AG09319 (cell line): ENCODE results near the gene FHIT.

Source experiments
- DNase-seq: peaks from one replicate; pipeline ENCODE4 v3.0.0-alpha.2; 2010; ENCODE audit warnings: low read depth; ENCODE audit errors: extremely low read depth
- CTCF ChIP-seq: IDR thresholded peaks from 2 replicates; pipeline ENCODE4 v1.5.1; 2011; ENCODE audit warnings: low read depth, mild to moderate bottlenecking, inconsistent platforms, low read length, moderate library complexity

Gene FHIT

GRCh38 chr3:60268123-60268522 lies 983.1 kb downstream of the FHIT start:
- DNase-seq, result no peak

GRCh38 chr3:60266444-60266843 lies 984.8 kb downstream of the FHIT start:
- TF ChIP-seq CTCF, result no peak
- no peak for DNase-seq

More at GRCh38 chr3:60268123-60268522, 983.1 kb downstream of the FHIT start:
- no peak for TF ChIP-seq CTCF

DNA sequence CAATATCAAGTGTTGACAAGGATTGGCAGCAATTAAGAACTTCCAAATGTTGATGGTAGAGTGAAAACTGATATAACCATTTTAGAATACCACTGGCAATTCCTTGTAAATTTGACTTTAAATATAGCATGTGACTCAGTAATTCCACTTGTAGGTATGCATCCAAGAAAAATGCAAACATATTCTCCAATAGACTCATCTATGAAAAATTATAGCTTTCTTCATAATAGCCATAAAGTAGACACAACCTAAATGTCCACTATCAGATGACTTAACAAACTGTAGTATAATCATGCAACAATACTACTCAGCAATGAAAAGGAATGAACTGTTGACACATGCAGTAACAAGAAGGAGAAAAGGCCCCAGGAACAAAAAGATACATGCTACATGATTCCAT lies 988.1 kb downstream of the FHIT start:
- no peak for DNase-seq
- no peak for TF ChIP-seq CTCF

DNA sequence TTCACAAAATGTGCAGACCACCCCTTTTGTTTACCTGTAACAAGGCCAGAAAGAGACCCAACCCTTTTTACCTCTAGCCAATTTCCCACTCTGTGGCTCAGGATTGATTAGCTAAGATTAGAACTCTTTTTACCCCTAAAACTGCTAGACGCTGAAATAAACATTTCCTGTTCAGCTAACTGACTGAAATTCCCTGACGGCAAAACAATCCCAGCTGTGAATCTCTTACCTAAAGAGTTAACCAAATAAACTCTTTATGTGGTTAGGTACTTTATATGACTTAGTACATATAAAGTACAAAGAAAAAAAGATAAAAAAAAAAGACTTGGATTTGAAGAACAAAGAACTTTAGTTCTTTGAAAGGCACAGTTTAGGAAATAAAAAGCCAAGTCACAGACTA lies 988.7 kb downstream of the FHIT start:
- no peak for TF ChIP-seq CTCF
- DNase-seq, result no peak

DNA sequence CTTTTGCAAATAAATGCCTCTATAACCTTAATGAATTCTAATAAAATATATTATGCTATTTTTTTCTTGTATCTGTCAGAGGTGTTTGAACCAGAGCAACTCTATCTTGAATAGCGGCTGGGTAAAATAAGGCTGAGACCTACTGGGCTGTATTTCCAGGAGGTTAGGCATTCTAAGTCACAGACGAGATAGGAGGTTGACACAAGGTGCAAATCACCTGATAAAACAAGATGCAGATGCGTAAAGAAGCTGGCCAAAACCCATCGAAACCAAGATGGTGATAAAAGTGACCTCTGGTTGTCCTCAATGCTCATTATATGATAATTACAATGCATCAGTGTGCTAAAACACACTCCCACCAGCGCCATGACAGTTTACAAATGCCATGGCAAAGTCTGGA lies 990.7 kb downstream of the FHIT start:
- TF ChIP-seq CTCF, result no peak
- no peak for DNase-seq

DNA sequence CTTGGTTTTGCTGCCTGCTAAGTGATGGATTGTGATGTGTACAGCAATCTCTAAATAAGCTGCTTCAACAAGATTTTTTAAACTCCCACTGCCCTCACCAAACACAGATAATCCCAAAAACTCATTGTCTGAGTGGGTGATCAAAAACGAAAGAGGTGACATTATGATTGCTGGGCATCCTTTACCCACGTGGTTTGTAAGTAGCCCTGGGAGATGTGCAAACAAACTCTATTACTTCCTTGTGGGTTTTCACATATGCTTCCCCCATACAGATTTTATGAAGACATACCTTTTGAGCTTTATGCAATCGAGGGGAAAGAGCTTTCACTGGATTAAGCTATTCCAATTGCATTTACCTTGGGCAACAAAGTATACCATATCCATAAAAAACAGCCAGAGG lies 1000.4 kb downstream of the FHIT start:
- TF ChIP-seq CTCF, result no peak
- DNase-seq, result no peak

- DNase-seq, result no peak
- TF ChIP-seq CTCF, result no peak
Observed at GRCh38 chr3:60250206-60250605, 1001.0 kb downstream of the FHIT start.
